ENCODE results near the gene SLC9B2.

GRCh38 chr4:103118166-103118565, 41.6 kb upstream of the SLC9B2 start:
- no peak for TF ChIP-seq ZNF18 (tag by site-specific recombination; IDR thresholded peaks at IDR 0.05)
- TF ChIP-seq ZNF10 (tag by site-specific recombination; IDR thresholded peaks at IDR 0.05): no peak
- TF ChIP-seq CTCF (tag by site-specific recombination; IDR thresholded peaks at IDR 0.05): no peak
- no peak for TF ChIP-seq ZNF768 (tag by site-specific recombination; IDR thresholded peaks at IDR 0.05)
- no peak for TF ChIP-seq OVOL3 (tag by site-specific recombination; IDR thresholded peaks at IDR 0.05)
- TF ChIP-seq ZNF704 (tag by site-specific recombination; IDR thresholded peaks at IDR 0.05): no peak
- no peak for TF ChIP-seq PRDM4 (tag by site-specific recombination; IDR thresholded peaks at IDR 0.05)
- no peak for TF ChIP-seq ZNF292 (tag by site-specific recombination; IDR thresholded peaks at IDR 0.05; ENCODE audit: borderline replicate concordance, low read depth)

Measured in HEK293 (cell line).